ENCODE data around the gene DYSF. TPM values are rescaled to one million over a fixed set of nuclear protein-coding genes. Genes with fewer than 3 reads are reported as not detected.

The DYSF gene
- total RNA-seq, 1 donor = 0.18 TPM

DNA sequence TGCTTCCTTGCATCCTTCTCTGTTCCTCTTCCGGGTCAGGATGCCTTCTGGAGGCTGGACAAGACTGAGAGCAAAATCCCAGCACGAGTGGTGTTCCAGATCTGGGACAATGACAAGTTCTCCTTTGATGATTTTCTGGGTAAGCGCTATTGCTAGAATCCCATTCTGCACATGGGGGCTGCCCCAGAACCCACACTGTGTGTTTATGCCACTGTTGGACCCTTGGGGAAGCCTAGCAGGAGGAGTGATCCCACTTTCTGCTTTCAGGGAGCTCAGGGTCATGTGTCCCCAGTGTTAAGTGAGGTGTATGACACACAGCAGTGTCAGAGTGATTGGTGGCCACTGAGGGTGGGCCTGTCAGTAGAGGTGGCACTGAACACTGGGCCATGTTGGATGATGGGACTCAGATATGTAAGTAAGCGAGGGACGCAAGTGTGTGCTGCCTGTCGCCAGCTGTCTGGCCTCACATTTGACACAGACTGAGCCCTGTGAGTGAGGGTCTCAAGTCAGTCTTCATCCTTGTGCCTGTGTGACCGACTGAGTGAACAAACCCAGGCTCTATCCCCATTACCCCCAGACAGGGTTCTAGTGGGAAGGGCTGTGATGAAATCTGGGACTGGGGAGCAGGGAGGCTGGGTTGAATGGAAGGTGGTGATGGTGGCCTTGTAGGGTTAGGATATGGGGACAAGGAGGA lies 220.9 kb downstream of the DYSF start:
- H3K4me3 ChIP-seq (ENCODE audit: low read depth, low read length) = no peak overlapping the region
- TF ChIP-seq CTCF (IDR thresholded peaks at IDR 0.05; ENCODE audit: insufficient read depth, low read length) = no peak
- no peak for DNase-seq (ENCODE audit: low read depth)

DNA sequence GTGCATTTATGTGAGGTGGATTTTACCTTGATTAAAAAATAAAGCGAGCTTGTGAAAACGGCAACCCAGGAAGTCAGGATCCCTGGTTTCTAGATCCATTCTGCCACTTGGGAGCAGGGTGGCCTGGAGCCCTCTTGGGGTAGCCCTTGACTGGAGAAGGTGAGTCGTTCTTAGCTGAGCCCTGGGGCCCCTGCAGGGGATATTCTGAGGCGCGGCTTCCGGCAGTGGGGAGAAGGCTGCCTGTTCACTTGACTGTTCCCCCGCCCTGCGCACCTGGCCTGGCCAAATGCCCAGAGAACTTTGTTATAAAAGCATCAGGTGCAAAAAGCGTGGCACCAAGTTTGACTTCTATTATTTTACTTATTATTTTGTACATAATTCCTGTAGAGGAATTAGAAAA lies 221.9 kb downstream of the DYSF start:
- no peak for TF ChIP-seq CTCF (IDR thresholded peaks at IDR 0.05; ENCODE audit: insufficient read depth, low read length)
- H3K4me3 ChIP-seq (ENCODE audit: low read depth, low read length) = no peak overlapping the region
- DNase-seq (ENCODE audit: low read depth) = no peak

- TF ChIP-seq CTCF (IDR thresholded peaks at IDR 0.05; ENCODE audit: insufficient read depth, low read length) = no peak
- H3K4me3 ChIP-seq (ENCODE audit: low read depth, low read length) = no peak overlapping the region
- no peak for DNase-seq (ENCODE audit: low read depth)
Measured at GRCh38 chr2:71678874-71679273, 225.5 kb downstream of the DYSF start.

DNA sequence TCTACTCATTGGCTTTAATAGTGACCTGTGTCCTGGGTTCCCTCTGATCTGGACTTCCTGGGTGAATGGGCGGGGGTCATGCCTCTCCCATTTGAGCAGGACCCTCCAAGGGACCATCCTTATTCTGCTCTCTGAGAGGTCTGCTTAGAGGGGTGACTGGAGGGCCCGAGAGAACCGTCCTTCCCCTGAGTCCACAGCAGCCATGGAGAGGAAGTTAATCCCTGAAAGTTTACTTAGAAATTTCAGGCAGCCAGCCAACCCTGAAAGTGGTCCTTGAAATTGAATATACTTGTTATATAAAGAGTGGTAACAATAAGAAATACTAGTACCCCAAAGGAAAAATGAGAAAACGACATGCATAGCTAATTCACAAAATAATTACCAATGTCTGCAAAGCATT lies 226.1 kb downstream of the DYSF start:
- no peak for DNase-seq (ENCODE audit: low read depth)
- H3K4me3 ChIP-seq (ENCODE audit: low read depth, low read length) = no peak overlapping the region
- no peak for TF ChIP-seq CTCF (IDR thresholded peaks at IDR 0.05; ENCODE audit: insufficient read depth, low read length)

- DNase-seq (ENCODE audit: low read depth) = no peak
- no peak overlapping the region for H3K4me3 ChIP-seq (ENCODE audit: low read depth, low read length)
- TF ChIP-seq CTCF (IDR thresholded peaks at IDR 0.05; ENCODE audit: insufficient read depth, low read length) = no peak
Measured at GRCh38 chr2:71680925-71681324, 227.6 kb downstream of the DYSF start.

GRCh38 chr2:71681626-71682025 lies 228.3 kb downstream of the DYSF start:
- DNase-seq (ENCODE audit: low read depth) = no peak
- TF ChIP-seq CTCF (IDR thresholded peaks at IDR 0.05; ENCODE audit: insufficient read depth, low read length) = no peak

DNA sequence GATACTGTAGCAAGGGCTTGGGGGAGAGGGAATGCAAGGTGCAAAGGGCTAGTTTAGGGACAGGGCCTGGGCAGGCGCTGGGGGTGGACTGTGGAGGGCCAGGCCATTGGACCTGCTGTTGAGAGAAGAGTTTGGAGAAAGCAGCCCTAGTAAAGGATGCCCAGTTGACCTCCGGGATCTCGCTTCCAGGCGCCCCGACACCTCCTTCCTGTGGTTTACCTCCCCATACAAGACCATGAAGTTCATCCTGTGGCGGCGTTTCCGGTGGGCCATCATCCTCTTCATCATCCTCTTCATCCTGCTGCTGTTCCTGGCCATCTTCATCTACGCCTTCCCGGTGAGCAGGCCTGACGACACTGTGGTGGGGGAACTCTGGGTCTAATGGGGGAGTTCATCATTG lies 229.0 kb downstream of the DYSF start:
- no peak overlapping the region for H3K4me3 ChIP-seq (ENCODE audit: low read depth, low read length)
- DNase-seq (ENCODE audit: low read depth) = no peak
- TF ChIP-seq CTCF (IDR thresholded peaks at IDR 0.05; ENCODE audit: insufficient read depth, low read length) = no peak

More at GRCh38 chr2:71681626-71682025, 228.3 kb downstream of the DYSF start:
- H3K4me3 ChIP-seq (ENCODE audit: low read depth, low read length) = no peak overlapping the region

Data from fibroblast of the aortic adventitia (primary cell).